ENCODE results near the gene IVNS1ABP. TPM values are rescaled to one million over a fixed set of nuclear protein-coding genes. Genes with fewer than 3 reads are reported as not detected.

Gene IVNS1ABP
- total and polyA plus RNA-seq, 2 experiments from 2014 or later = 73.5 to 162 TPM

DNA sequence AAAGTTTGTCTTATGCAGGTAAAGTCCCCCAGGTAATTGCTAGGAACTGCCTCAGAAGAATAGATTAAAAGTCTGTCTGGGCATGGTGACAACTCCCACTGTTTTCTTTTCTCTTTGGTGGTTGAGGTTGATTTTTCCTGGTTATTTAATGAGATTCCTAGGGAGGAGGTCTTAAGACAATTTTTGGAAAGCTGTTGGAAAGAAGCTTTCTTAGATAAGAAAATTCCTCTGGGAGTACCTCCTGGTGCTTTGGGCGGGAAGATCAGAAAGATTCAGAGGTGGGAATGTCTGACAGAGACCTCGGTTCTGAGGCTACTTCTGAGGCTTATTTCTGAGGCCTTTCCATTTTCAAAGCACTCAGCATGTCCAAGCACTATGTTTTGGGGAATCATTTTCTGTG is 25.0 kb upstream of the IVNS1ABP start (continued):
- TF ChIP-seq, protein P1, sequence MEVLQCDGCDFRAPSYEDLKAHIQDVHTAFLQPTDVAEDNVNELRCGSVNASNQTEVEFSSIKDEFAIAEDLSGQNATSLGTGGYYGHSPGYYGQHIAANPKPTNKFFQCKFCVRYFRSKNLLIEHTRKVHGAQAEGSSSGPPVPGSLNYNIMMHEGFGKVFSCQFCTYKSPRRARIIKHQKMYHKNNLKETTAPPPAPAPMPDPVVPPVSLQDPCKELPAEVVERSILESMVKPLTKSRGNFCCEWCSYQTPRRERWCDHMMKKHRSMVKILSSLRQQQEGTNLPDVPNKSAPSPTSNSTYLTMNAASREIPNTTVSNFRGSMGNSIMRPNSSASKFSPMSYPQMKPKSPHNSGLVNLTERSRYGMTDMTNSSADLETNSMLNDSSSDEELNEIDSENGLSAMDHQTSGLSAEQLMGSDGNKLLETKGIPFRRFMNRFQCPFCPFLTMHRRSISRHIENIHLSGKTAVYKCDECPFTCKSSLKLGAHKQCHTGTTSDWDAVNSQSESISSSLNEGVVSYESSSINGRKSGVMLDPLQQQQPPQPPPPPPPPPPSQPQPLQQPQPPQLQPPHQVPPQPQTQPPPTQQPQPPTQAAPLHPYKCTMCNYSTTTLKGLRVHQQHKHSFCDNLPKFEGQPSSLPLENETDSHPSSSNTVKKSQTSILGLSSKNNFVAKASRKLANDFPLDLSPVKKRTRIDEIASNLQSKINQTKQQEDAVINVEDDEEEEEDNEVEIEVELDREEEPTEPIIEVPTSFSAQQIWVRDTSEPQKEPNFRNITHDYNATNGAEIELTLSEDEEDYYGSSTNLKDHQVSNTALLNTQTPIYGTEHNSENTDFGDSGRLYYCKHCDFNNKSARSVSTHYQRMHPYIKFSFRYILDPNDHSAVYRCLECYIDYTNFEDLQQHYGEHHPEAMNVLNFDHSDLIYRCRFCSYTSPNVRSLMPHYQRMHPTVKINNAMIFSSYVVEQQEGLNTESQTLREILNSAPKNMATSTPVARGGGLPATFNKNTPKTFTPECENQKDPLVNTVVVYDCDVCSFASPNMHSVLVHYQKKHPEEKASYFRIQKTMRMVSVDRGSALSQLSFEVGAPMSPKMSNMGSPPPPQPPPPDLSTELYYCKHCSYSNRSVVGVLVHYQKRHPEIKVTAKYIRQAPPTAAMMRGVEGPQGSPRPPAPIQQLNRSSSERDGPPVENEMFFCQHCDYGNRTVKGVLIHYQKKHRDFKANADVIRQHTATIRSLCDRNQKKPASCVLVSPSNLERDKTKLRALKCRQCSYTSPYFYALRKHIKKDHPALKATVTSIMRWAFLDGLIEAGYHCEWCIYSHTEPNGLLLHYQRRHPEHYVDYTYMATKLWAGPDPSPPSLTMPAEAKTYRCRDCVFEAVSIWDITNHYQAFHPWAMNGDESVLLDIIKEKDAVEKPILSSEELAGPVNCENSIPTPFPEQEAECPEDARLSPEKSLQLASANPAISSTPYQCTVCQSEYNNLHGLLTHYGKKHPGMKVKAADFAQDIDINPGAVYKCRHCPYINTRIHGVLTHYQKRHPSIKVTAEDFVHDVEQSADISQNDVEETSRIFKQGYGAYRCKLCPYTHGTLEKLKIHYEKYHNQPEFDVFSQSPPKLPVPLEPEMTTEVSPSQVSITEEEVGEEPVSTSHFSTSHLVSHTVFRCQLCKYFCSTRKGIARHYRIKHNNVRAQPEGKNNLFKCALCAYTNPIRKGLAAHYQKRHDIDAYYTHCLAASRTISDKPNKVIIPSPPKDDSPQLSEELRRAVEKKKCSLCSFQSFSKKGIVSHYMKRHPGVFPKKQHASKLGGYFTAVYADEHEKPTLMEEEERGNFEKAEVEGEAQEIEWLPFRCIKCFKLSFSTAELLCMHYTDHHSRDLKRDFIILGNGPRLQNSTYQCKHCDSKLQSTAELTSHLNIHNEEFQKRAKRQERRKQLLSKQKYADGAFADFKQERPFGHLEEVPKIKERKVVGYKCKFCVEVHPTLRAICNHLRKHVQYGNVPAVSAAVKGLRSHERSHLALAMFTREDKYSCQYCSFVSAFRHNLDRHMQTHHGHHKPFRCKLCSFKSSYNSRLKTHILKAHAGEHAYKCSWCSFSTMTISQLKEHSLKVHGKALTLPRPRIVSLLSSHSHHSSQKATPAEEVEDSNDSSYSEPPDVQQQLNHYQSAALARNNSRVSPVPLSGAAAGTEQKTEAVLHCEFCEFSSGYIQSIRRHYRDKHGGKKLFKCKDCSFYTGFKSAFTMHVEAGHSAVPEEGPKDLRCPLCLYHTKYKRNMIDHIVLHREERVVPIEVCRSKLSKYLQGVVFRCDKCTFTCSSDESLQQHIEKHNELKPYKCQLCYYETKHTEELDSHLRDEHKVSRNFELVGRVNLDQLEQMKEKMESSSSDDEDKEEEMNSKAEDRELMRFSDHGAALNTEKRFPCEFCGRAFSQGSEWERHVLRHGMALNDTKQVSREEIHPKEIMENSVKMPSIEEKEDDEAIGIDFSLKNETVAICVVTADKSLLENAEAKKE (CRISPR knock-in tag; IDR thresholded peaks at IDR 0.05) = no peak
- TF ChIP-seq STAT1 (IDR thresholded peaks at IDR 0.05; ENCODE audit: unreplicated experiment) (no peak), ZNF331 (CRISPR knock-in tag; IDR thresholded peaks at IDR 0.05; ENCODE audit: low read depth) (no peak), POLR2AphosphoS5 (IDR thresholded peaks at IDR 0.05; ENCODE audit: low read depth) (no peak), ZNF114 (CRISPR knock-in tag; IDR thresholded peaks at IDR 0.05) (no peak)
- TF ChIP-seq, protein P2, sequence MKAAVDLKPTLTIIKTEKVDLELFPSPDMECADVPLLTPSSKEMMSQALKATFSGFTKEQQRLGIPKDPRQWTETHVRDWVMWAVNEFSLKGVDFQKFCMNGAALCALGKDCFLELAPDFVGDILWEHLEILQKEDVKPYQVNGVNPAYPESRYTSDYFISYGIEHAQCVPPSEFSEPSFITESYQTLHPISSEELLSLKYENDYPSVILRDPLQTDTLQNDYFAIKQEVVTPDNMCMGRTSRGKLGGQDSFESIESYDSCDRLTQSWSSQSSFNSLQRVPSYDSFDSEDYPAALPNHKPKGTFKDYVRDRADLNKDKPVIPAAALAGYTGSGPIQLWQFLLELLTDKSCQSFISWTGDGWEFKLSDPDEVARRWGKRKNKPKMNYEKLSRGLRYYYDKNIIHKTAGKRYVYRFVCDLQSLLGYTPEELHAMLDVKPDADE (IDR thresholded peaks at IDR 0.05) = no peak

DNA sequence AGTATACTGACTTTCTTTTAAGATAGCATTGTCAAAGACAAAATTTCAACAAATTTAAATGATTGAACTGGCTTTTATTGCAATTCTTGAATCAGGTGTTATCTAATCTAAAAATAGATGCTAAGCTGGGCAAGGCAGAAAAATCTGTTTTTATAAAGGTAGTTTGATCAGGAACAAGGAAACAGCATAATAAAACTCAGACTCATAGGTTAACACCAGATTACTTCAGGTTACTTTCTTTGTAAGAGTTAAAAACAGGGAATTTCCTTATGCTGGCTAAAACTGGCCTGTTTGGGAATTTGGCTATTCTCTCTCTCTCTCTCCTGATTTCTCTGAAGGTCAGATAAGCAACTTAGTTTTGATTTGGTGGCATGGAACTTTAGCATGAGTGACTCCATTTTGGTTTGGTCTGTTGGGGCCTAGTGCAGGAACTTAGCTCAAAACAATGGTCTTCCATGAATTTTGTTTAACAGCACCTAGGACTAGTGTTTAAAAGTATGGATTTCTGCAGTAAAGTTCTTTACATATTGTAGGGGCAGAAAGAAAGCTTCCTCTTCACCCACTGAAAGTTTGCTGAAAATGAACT is 24.2 kb upstream of the IVNS1ABP start:
- Mint-ChIP-seq H3K36me3 (ENCODE audit: low read depth) (no peaks in the 10 kb centered on the region), H3K4me3 (no peak overlapping the region), H3K9me3 (no peaks in the 10 kb centered on the region), H3K4me1 (peaks cover 25% of the 10 kb centered on the region), H3K27ac (no peak overlapping the region), H3K27me3 (ENCODE audit: insufficient read depth, low read depth, poor library complexity) (peaks cover 2% of the 10 kb centered on the region)
- no peaks in the 10 kb centered on the region for H3F3A ChIP-seq (replicated peaks; ENCODE audit: low read depth)
- no peaks in the 10 kb centered on the region for H3K36me3 ChIP-seq (ENCODE audit: insufficient read depth)
- no peaks in the 10 kb centered on the region for H4K20me1 ChIP-seq (replicated peaks; ENCODE audit: insufficient read depth)
- ATAC-seq (no peak), DNase-seq (ENCODE audit: low spot score) (no peak)
- H3K79me2 ChIP-seq (replicated peaks; ENCODE audit: insufficient read depth) = no peaks in the 10 kb centered on the region
- H2AFZ ChIP-seq = no peak overlapping the region
- no peaks in the 10 kb centered on the region for H3K27me3 ChIP-seq (ENCODE audit: insufficient read depth)
- H3K4me3 ChIP-seq = no peak overlapping the region
- H3K27ac ChIP-seq (ENCODE audit: low read depth) = no peak overlapping the region
- H3K4me2 ChIP-seq = no peak overlapping the region
- H3K4me1 ChIP-seq (ENCODE audit: insufficient read depth) = no peaks in the 10 kb centered on the region
- H3K9me2 ChIP-seq (ENCODE audit: insufficient read depth) = peaks cover 9% of the 10 kb centered on the region
- TF ChIP-seq POLR2AphosphoS5 (IDR thresholded peaks at IDR 0.05; ENCODE audit: low read depth) = no peak
- no peak for TF ChIP-seq ZNF331 (CRISPR knock-in tag; IDR thresholded peaks at IDR 0.05; ENCODE audit: low read depth)
- no peak for TF ChIP-seq CREB1 (CRISPR knock-in tag; IDR thresholded peaks at IDR 0.05; ENCODE audit: low read depth)
- no peak for TF ChIP-seq NANOG (IDR thresholded peaks at IDR 0.05; ENCODE audit: borderline replicate concordance)
- TF ChIP-seq, protein P3, sequence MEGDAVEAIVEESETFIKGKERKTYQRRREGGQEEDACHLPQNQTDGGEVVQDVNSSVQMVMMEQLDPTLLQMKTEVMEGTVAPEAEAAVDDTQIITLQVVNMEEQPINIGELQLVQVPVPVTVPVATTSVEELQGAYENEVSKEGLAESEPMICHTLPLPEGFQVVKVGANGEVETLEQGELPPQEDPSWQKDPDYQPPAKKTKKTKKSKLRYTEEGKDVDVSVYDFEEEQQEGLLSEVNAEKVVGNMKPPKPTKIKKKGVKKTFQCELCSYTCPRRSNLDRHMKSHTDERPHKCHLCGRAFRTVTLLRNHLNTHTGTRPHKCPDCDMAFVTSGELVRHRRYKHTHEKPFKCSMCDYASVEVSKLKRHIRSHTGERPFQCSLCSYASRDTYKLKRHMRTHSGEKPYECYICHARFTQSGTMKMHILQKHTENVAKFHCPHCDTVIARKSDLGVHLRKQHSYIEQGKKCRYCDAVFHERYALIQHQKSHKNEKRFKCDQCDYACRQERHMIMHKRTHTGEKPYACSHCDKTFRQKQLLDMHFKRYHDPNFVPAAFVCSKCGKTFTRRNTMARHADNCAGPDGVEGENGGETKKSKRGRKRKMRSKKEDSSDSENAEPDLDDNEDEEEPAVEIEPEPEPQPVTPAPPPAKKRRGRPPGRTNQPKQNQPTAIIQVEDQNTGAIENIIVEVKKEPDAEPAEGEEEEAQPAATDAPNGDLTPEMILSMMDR (conservative IDR thresholded peaks at IDR 0.05; ENCODE audit: low read depth in 2 of 2) = no peak
